Lower lobe of right lung (tissue), 2 donors: ENCODE measurements around the gene NCEH1. TPM values are rescaled to one million over a fixed set of nuclear protein-coding genes. Genes with fewer than 3 reads are reported as not detected.

Experiments used
- ATAC-seq, 2 donors: fragments of 200-7000 bp; cut with Tn5 transposase; one replicate each; pipeline ENCODE4 v1.9.1; 2020 to 2022; ENCODE audit warnings: mild to moderate bottlenecking in 2 of 2, moderate library complexity in 2 of 2
- DNase-seq: peaks from one replicate; pipeline ENCODE4 v3.0.0-alpha.2; 2020
- H3K27ac ChIP-seq: fragments of 200-600 bp; one replicate; pipeline ENCODE4 v1.8.0; 2022
- H3K27me3 ChIP-seq: fragments of 200-600 bp; one replicate; pipeline ENCODE4 v1.8.0; 2022; ENCODE audit warnings: low read depth
- H3K36me3 ChIP-seq: fragments of 200-600 bp; one replicate; pipeline ENCODE4 v1.8.0; 2022; ENCODE audit warnings: mild to moderate bottlenecking
- H3K4me1 ChIP-seq: fragments of 200-600 bp; one replicate; pipeline ENCODE4 v1.8.0; 2022
- H3K4me3 ChIP-seq: fragments of 200-600 bp; one replicate; pipeline ENCODE4 v1.8.0; 2022; ENCODE audit warnings: mild to moderate bottlenecking
- H3K9me3 ChIP-seq: fragments of 200-600 bp; one replicate; pipeline ENCODE4 v1.8.0; 2022
- intact Hi-C: fragments of 100-400 bp; cut with DNase I; formaldehyde crosslinking; loops from one replicate; pipeline ENCODE4 v1.11.0; 2022
- total RNA-seq: library from RNA; stranded (reverse); fragmentation: NEBNext Ultra II Directional; extraction: Animal tissue kit (Norgen Biotek cat#: 25700); gene quantifications from one replicate; pipeline ENCODE4 v1.2.1, GENCODE V29; 2021
- TF ChIP-seq, protein P1 (sequence below): fragments of 200-600 bp; IDR thresholded peaks from one replicate; pipeline ENCODE4 v1.8.0; 2022; ENCODE audit warnings: antibody characterized with exemption, mild to moderate bottlenecking
- donor health status: DM: no; HTN: yes; CAD: no; lungs with severe emphysema.

NCEH1 gene
- total RNA-seq, 1 donor from 2014 or later: 97.7 TPM

DNA sequence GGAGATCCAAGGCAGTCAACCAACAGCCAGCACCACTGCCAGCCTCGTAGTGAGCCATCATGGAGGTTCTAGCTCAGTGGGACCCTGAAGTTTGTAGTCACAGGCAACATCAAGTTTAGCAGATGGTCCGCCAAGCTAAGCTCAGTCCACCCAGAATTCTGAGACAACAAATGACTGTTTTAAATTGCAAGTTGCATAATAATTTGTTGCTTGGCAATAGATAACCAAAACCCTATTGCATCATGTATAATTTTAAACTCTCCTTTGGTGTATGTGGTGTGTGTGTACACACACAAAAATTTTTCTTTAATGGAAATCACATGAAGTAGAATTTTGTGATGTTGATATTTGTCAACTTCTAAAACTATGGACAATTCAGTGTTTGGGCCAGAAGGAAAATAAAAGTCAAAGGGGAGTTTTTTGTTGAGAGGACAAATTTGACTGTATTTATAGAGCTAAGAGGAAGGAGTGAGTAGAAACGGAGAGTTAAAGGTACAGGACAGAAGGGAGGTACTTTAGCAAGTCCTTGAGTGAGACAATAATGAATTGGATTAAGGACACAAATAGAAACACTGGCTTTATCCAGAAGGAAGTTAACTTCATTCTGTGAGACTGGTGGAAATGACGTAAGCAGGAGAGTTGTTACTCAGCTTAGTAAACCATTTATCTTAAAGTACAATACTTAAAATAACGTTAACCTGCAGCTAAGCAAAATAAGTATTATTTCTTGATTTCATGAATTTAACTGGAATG lies 83.6 kb downstream of the NCEH1 start:
- H3K9me3 ChIP-seq: no peaks in the 10 kb centered on the region
- ATAC-seq: peak; percentile 63 to 64
- peak overlapping the region; percentile 20 for H3K27ac ChIP-seq
- no peak overlapping the region for H3K4me3 ChIP-seq
- no peaks in the 10 kb centered on the region for H3K27me3 ChIP-seq
- TF ChIP-seq, protein P1, sequence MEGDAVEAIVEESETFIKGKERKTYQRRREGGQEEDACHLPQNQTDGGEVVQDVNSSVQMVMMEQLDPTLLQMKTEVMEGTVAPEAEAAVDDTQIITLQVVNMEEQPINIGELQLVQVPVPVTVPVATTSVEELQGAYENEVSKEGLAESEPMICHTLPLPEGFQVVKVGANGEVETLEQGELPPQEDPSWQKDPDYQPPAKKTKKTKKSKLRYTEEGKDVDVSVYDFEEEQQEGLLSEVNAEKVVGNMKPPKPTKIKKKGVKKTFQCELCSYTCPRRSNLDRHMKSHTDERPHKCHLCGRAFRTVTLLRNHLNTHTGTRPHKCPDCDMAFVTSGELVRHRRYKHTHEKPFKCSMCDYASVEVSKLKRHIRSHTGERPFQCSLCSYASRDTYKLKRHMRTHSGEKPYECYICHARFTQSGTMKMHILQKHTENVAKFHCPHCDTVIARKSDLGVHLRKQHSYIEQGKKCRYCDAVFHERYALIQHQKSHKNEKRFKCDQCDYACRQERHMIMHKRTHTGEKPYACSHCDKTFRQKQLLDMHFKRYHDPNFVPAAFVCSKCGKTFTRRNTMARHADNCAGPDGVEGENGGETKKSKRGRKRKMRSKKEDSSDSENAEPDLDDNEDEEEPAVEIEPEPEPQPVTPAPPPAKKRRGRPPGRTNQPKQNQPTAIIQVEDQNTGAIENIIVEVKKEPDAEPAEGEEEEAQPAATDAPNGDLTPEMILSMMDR: no peak
- no peaks in the 10 kb centered on the region for H3K36me3 ChIP-seq
- no peak for DNase-seq
- H3K4me1 ChIP-seq: peaks cover 22% of the 10 kb centered on the region
- intact Hi-C loops: no loop called here

DNA sequence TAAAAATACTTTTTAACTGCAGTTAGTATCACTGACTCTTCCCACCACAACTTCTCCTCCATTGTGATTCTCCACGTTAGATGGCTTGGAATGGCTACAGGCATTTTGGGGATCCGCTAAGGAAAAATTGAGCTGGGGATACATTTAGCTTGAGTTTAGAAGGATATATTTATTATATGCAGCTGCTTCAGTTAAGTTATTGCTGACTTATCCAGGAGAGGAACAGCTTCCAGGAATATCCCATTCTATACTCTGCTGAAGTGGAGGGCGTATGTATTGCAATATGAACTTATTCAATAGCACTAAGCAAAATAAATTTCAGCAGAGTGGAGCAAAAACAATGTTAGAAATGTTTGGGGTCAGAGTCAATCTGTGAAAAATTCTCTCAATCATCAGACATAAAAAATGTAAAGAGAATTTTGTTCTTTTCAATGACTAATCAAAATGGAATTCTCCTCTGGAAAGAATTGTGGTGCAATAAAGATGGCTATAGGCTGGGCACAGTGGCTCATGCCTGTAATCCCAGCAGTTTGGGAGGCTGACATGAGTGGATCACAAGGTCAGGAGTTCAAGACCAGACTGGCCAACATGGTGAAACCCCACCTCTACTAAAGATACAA lies 84.7 kb downstream of the NCEH1 start:
- no peaks in the 10 kb centered on the region for H3K27me3 ChIP-seq
- no peak overlapping the region for H3K27ac ChIP-seq
- peaks cover 22% of the 10 kb centered on the region for H3K4me1 ChIP-seq
- H3K9me3 ChIP-seq: no peaks in the 10 kb centered on the region
- DNase-seq: no peak
- no peak overlapping the region for H3K4me3 ChIP-seq
- TF ChIP-seq, protein P1: no peak
- ATAC-seq: no peak
- intact Hi-C loops: no loop called here
- H3K36me3 ChIP-seq: no peaks in the 10 kb centered on the region

DNA sequence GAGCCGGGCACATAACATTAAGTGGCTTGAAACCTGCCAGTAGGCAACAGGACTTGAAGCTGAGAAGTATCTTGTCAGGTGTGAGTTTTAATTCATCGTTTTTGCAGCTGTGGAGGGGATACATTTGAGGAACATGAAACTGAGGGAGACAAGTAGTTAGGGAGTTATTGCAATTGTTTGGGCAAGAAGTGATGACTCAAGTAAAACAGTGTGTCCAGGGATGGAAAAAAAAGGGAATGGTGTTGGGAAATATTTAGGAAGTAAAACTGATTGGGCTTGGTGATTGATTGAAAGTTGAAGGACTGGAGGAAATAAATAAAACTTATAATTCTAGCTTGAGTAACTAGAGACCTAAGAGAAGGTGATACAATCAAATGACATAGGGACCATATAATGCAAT lies 85.5 kb downstream of the NCEH1 start:
- H3K4me1 ChIP-seq: peaks cover 22% of the 10 kb centered on the region
- H3K27me3 ChIP-seq: no peaks in the 10 kb centered on the region
- H3K27ac ChIP-seq: no peak overlapping the region
- DNase-seq (no peak), ATAC-seq (no peak)
- no peaks in the 10 kb centered on the region for H3K36me3 ChIP-seq
- intact Hi-C loops: no loop called here
- H3K4me3 ChIP-seq: no peak overlapping the region
- TF ChIP-seq, protein P1: no peak
- H3K9me3 ChIP-seq: no peaks in the 10 kb centered on the region

DNA sequence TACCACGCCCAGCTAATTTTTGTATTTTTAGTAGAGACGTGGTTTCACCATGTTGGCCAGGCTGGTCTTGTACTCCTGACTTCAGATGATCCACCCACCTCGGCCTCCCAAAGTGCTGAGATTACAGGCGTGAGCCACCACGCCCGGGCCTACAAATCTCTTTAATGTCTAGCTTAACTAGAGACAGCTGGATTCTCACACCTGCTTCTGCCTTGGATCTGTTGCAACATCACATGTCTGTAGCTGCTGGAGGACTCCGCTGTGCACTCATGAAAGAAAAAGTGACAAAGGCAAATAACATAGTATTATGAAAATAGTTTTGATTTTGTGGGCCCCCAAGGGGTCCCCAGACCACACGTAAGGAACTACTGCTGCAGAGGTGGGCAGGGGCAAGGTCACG lies 85.9 kb downstream of the NCEH1 start:
- Histone ChIP-seq H3K4me1 (peaks cover 22% of the 10 kb centered on the region), H3K27me3 (no peaks in the 10 kb centered on the region), H3K27ac (no peak overlapping the region), H3K4me3 (no peak overlapping the region), H3K36me3 (no peaks in the 10 kb centered on the region), H3K9me3 (no peaks in the 10 kb centered on the region)
- DNase-seq (no peak), ATAC-seq (no peak)
- intact Hi-C loops: no loop called here
- TF ChIP-seq, protein P1: no peak

DNA sequence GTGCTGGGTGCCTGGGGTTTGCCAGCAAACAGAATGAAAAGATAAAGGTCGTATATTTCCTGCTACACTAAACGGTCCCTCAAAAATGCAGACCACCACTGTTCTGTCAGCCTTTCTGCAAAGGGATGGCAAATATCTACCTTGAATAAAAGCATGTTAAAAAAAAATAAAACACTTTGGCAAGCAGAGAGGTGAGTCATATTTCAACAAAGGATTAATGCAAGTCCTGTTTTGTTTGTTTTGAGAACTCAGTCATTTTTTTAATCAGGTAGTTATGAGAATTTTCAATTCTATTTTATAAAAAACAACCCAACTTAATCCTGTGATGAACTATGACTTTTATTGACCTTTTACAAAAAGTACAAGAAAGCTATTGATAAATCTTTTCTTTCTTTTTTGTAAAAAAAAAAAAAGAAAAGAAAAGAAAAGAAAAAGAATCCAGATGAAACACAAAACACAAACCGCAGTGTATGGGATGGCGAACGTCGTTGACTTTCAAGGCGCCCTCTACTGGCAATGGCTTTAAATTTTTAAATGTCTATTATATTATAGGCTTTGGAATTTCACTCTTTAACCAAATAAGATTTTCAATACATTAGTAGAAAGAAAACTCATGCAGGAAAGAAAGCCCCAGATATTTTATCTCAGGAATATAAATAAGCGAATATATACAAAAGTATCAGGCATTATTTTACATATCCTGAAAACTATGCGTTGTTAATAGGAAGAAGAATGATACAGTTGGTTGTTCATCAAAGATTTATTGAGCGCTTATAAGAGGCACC lies 87.8 kb downstream of the NCEH1 start:
- DNase-seq: no peak
- Histone ChIP-seq H3K4me1 (peaks cover 22% of the 10 kb centered on the region), H3K27ac (no peak overlapping the region), H3K27me3 (no peaks in the 10 kb centered on the region), H3K36me3 (no peaks in the 10 kb centered on the region), H3K9me3 (no peaks in the 10 kb centered on the region), H3K4me3 (no peak overlapping the region)
- peak in 1 of 2 donors; percentile 68 for ATAC-seq
- TF ChIP-seq, protein P1: peak; percentile 72
- intact Hi-C loops: no loop called here
